A673 (cell line): ENCODE measurements around the gene RBM20. TPM values are rescaled to one million over a fixed set of nuclear protein-coding genes. Genes with fewer than 3 reads are reported as not detected.
"Not testable (repeated sequence)": the region's sequence is repeated elsewhere in the genome, so short reads cannot be mapped to it uniquely, and the experiment has no call there.

Experiments used
- BruUV-seq: library from RNA; stranded (reverse); fragments of 400-500 nt; replicated peaks from 2 replicates; lab custom pipeline; 2021; lab: Mats Ljungman, UMichigan
- CTCF ChIA-PET: fragments of 300-600 bp; sonication (Branson Sonifier 250); formaldehyde crosslinking; loops from one replicate; lab custom pipeline; 2022; ENCODE audit warnings: antibody characterized with exemption; lab: Charles Lee
- POLR2A ChIA-PET: fragments of 300-600 bp; sonication (Branson Sonifier 250); formaldehyde crosslinking; loops from one replicate; lab custom pipeline; 2022; ENCODE audit warnings: antibody characterized with exemption; ENCODE audit not compliant: low non-redundant PET; lab: Charles Lee
- DNase-seq: peaks from one replicate; pipeline ENCODE4 v3.0.0-alpha.2; 2015; ENCODE audit warnings: low spot score
- H3K27ac ChIP-seq: fragments of 200-600 bp; sonication (generic); 2 replicates; pipeline ENCODE4 v1.5.1; 2016; ENCODE audit warnings: mixed run types, low read depth, mild to moderate bottlenecking, mixed read lengths, antibody characterized with exemption, low read length; ENCODE audit not compliant: poor library complexity, severe bottlenecking
- H3K27me3 ChIP-seq: fragments of 200-600 bp; sonication (generic); replicated peaks from 2 replicates; pipeline ENCODE4 v1.6.1; 2017; ENCODE audit warnings: mixed run types, low read depth, mild to moderate bottlenecking, mixed read lengths, antibody characterized with exemption, low read length; ENCODE audit not compliant: insufficient read depth, poor library complexity
- H3K36me3 ChIP-seq: fragments of 200-600 bp; sonication (generic); 2 replicates; pipeline ENCODE4 v1.6.1; 2016; ENCODE audit warnings: mixed run types, mild to moderate bottlenecking, mixed read lengths, antibody characterized with exemption, low read length; ENCODE audit not compliant: insufficient read depth, poor library complexity, severe bottlenecking
- H3K4me1 ChIP-seq: fragments of 200-600 bp; sonication (generic); 2 replicates; pipeline ENCODE4 v1.6.1; 2017; ENCODE audit warnings: mixed run types, mild to moderate bottlenecking, mixed read lengths, antibody characterized with exemption, low read length; ENCODE audit not compliant: insufficient read depth, poor library complexity, severe bottlenecking
- H3K4me3 ChIP-seq: fragments of 200-600 bp; sonication (generic); 2 replicates; pipeline ENCODE4 v1.5.1; 2016; ENCODE audit warnings: low read depth, mixed run types, mild to moderate bottlenecking, mixed read lengths, low read length; ENCODE audit not compliant: poor library complexity, severe bottlenecking
- H3K9me3 ChIP-seq: fragments of 200-600 bp; sonication (generic); 2 replicates; pipeline ENCODE4 v1.6.1; 2016; ENCODE audit warnings: mixed run types, low read depth, mild to moderate bottlenecking, mixed read lengths, antibody characterized with exemption, low read length; ENCODE audit not compliant: poor library complexity, severe bottlenecking
- CTCF ChIP-seq: fragments of 300-800, 200-600 bp; sonication (generic); conservative IDR thresholded peaks from 2 replicates; pipeline ENCODE4 v1.5.1; 2017; ENCODE audit warnings: low read depth, mild to moderate bottlenecking, antibody characterized with exemption, low read length, moderate library complexity, mixed read lengths
- EZH2 ChIP-seq: fragments of 200-600 bp; sonication (generic); IDR thresholded peaks from 2 replicates; pipeline ENCODE4 v1.6.1; 2017; ENCODE audit warnings: borderline replicate concordance, low read depth, mild to moderate bottlenecking, mixed read lengths, antibody characterized with exemption, low read length; ENCODE audit not compliant: poor library complexity, severe bottlenecking
- intact Hi-C: fragments of 100-400 bp; cut with micrococcal nuclease; formaldehyde crosslinking; loops from one replicate; pipeline ENCODE4 v1.10.0; 2022; ENCODE audit not compliant: unreplicated experiment
- total RNA-seq: library from RNA; stranded (reverse); gene quantifications from 2 replicates; pipeline ENCODE4 v1.2.3, GENCODE V29; 2021

RBM20 gene
- total RNA-seq, 1 experiment from 2014 or later: 1.3 TPM

GRCh38 chr10:110704070-110704469, 59.9 kb downstream of the RBM20 start:
- Histone ChIP-seq H3K4me3 (no peak overlapping the region), H3K9me3 (no peaks in the 10 kb centered on the region), H3K27me3 (no peaks in the 10 kb centered on the region), H3K36me3 (no peaks in the 10 kb centered on the region), H3K4me1 (no peaks in the 10 kb centered on the region), H3K27ac (no peak overlapping the region)
- no TSS peak for BruUV-seq
- ChIA-PET CTCF (no interaction called here), POLR2A (no interaction called here)
- no peak for TF ChIP-seq EZH2
- intact Hi-C loops: no loop called here
- DNase-seq: no peak

GRCh38 chr10:110704906-110705476, 60.9 kb downstream of the RBM20 start:
- no peaks in the 10 kb centered on the region for H3K36me3 ChIP-seq
- DNase-seq: no peak
- no peaks in the 10 kb centered on the region for H3K4me1 ChIP-seq
- no peak overlapping the region for H3K27ac ChIP-seq
- ChIA-PET CTCF (no interaction called here), POLR2A (no interaction called here)
- intact Hi-C loops: no loop called here
- no peaks in the 10 kb centered on the region for H3K9me3 ChIP-seq
- BruUV-seq: no TSS peak
- no peak overlapping the region for H3K4me3 ChIP-seq
- no peak for TF ChIP-seq CTCF
- no peak for TF ChIP-seq EZH2
- H3K27me3 ChIP-seq: no peaks in the 10 kb centered on the region

- CTCF ChIA-PET, H3K9me3 ChIP-seq, POLR2A ChIA-PET, intact Hi-C loops, H3K27me3 ChIP-seq, H3K4me3 ChIP-seq, H3K27ac ChIP-seq, DNase-seq, H3K4me1 ChIP-seq, H3K36me3 ChIP-seq, BruUV-seq: not testable (repeated sequence)
These were observed 61.5 kb downstream of the RBM20 start for GRCh38 chr10:110705596-110705995.

- Histone ChIP-seq H3K4me1 (no peaks in the 10 kb centered on the region), H3K36me3 (no peaks in the 10 kb centered on the region), H3K4me3 (no peak overlapping the region), H3K27ac (no peak overlapping the region), H3K9me3 (no peaks in the 10 kb centered on the region), H3K27me3 (no peaks in the 10 kb centered on the region)
- intact Hi-C loops: no loop called here
- ChIA-PET POLR2A (no interaction called here), CTCF (no interaction called here)
- no TSS peak for BruUV-seq
- TF ChIP-seq CTCF: no peak
- no peak for TF ChIP-seq EZH2
- DNase-seq: peak; percentile 57
These were observed 62.6 kb downstream of the RBM20 start for GRCh38 chr10:110706690-110707098.
